A549 (cell line): ENCODE measurements around the gene TGFB3.

ENCODE experiments used
- CHD2 ChIP-seq: fragments of 150-350 bp; IDR thresholded peaks from 2 replicates; pipeline ENCODE4 v1.6.1; 2014; ENCODE audit warnings: low read length; ENCODE audit not compliant: partially characterized antibody
- POLR2A ChIP-seq: IDR thresholded peaks from 2 replicates; pipeline ENCODE4 v1.6.1; 2012; ENCODE audit warnings: mild to moderate bottlenecking, low read length
- RAD21 ChIP-seq, 2 experiments: fragments of >200 bp in 1 of 2; sonication (Bioruptor Twin) in 1 of 2; formaldehyde crosslinking in 1 of 2; IDR thresholded peaks in 1 of 2; conservative IDR thresholded peaks in 1 of 2; 2 replicates in 1 of 2; 3 replicates in 1 of 2; pipeline ENCODE4 v1.6.1; 2012 to 2018; ENCODE audit warnings: inconsistent platforms in 1 of 2
- TF ChIP-seq, protein P1 (sequence below): fragments of >200 bp; sonication (Bioruptor Twin); formaldehyde crosslinking; IDR thresholded peaks from 3 replicates; pipeline ENCODE4 v1.5.1; 2016
- TF ChIP-seq, protein P2 (sequence below): fragments of 450-650 bp; IDR thresholded peaks from 2 replicates; pipeline ENCODE4 v1.6.1; 2014; ENCODE audit warnings: antibody characterized with exemption

DNA sequence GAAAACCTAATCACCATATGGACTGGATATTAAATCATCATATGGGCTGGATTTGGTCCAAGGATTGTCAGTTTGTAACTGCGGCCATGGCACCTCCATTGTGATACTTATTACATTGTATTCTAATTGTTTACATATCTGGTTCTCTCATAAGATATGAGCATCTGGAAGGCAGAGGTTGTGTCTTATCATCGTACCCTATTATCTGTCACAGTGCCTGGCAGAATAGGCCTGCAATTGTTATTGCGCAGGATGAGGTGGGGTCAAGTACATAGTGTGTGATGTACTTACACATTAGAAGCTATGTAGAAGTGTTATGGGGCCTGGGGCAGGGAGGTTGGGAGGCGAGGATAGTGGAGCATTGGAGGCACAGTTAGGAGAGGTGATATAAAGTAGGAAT is 8.5 kb upstream of the TGFB3 start:
- TF ChIP-seq, protein P1, sequence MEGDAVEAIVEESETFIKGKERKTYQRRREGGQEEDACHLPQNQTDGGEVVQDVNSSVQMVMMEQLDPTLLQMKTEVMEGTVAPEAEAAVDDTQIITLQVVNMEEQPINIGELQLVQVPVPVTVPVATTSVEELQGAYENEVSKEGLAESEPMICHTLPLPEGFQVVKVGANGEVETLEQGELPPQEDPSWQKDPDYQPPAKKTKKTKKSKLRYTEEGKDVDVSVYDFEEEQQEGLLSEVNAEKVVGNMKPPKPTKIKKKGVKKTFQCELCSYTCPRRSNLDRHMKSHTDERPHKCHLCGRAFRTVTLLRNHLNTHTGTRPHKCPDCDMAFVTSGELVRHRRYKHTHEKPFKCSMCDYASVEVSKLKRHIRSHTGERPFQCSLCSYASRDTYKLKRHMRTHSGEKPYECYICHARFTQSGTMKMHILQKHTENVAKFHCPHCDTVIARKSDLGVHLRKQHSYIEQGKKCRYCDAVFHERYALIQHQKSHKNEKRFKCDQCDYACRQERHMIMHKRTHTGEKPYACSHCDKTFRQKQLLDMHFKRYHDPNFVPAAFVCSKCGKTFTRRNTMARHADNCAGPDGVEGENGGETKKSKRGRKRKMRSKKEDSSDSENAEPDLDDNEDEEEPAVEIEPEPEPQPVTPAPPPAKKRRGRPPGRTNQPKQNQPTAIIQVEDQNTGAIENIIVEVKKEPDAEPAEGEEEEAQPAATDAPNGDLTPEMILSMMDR, result no peak
- TF ChIP-seq, protein P2, sequence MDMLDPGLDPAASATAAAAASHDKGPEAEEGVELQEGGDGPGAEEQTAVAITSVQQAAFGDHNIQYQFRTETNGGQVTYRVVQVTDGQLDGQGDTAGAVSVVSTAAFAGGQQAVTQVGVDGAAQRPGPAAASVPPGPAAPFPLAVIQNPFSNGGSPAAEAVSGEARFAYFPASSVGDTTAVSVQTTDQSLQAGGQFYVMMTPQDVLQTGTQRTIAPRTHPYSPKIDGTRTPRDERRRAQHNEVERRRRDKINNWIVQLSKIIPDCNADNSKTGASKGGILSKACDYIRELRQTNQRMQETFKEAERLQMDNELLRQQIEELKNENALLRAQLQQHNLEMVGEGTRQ, result no peak
- TF ChIP-seq CHD2, result no peak
- TF ChIP-seq RAD21 (conservative IDR thresholded peaks at IDR 0.05 in 1 of 2, IDR thresholded peaks at IDR 0.05 in 1 of 2), result no peak
- TF ChIP-seq POLR2A, result no peak
